ENCODE results near the gene SPTA1.

The SPTA1 gene

GRCh38 chr1:158674302-158674701, 12.2 kb downstream of the SPTA1 start:
- no peak for DNase-seq (ENCODE audit: low read depth)
- no peak overlapping the region for H3K4me3 ChIP-seq (ENCODE audit: low read depth, low read length)
- no peak for TF ChIP-seq CTCF (conservative IDR thresholded peaks at IDR 0.05; ENCODE audit: low read depth, low read length)

GRCh38 chr1:158666037-158666436, 20.5 kb downstream of the SPTA1 start:
- DNase-seq (ENCODE audit: low read depth), result no peak
- H3K4me3 ChIP-seq (ENCODE audit: low read depth, low read length), result no peak overlapping the region
- no peak for TF ChIP-seq CTCF (conservative IDR thresholded peaks at IDR 0.05; ENCODE audit: low read depth, low read length)

- TF ChIP-seq CTCF (conservative IDR thresholded peaks at IDR 0.05; ENCODE audit: low read depth, low read length), result no peak
- DNase-seq (ENCODE audit: low read depth), result no peak
- no peak overlapping the region for H3K4me3 ChIP-seq (ENCODE audit: low read depth, low read length)
Measured at GRCh38 chr1:158654571-158654970, 31.9 kb downstream of the SPTA1 start.

GRCh38 chr1:158654086-158654485, 32.4 kb downstream of the SPTA1 start:
- no peak for DNase-seq (ENCODE audit: low read depth)
- no peak for TF ChIP-seq CTCF (conservative IDR thresholded peaks at IDR 0.05; ENCODE audit: low read depth, low read length)
- no peak overlapping the region for H3K4me3 ChIP-seq (ENCODE audit: low read depth, low read length)

- no peak for DNase-seq (ENCODE audit: low read depth)
- H3K4me3 ChIP-seq (ENCODE audit: low read depth, low read length), result no peak overlapping the region
- TF ChIP-seq CTCF (conservative IDR thresholded peaks at IDR 0.05; ENCODE audit: low read depth, low read length), result no peak
Measured at GRCh38 chr1:158652721-158653334, 33.7 kb downstream of the SPTA1 start.

GRCh38 chr1:158649052-158649451, 37.5 kb downstream of the SPTA1 start:
- no peak overlapping the region for H3K4me3 ChIP-seq (ENCODE audit: low read depth, low read length)
- DNase-seq (ENCODE audit: low read depth), result no peak
- no peak for TF ChIP-seq CTCF (conservative IDR thresholded peaks at IDR 0.05; ENCODE audit: low read depth, low read length)

GRCh38 chr1:158646465-158646864, 40.0 kb downstream of the SPTA1 start:
- no peak for TF ChIP-seq CTCF (conservative IDR thresholded peaks at IDR 0.05; ENCODE audit: low read depth, low read length)
- no peak for DNase-seq (ENCODE audit: low read depth)
- no peak overlapping the region for H3K4me3 ChIP-seq (ENCODE audit: low read depth, low read length)
